PFSK-1 (cell line): ENCODE results near the gene TMEM45A.

ENCODE experiments used
- POLR2AphosphoS5 ChIP-seq: IDR thresholded peaks from 2 replicates; pipeline ENCODE4 v1.6.1; 2012; ENCODE audit warnings: low read depth, mild to moderate bottlenecking, control low read depth, low read length, moderate library complexity
- SIN3A ChIP-seq: IDR thresholded peaks from 2 replicates; pipeline ENCODE4 v1.6.1; 2012; ENCODE audit warnings: mild to moderate bottlenecking, low read length, moderate library complexity, borderline replicate concordance; ENCODE audit not compliant: insufficient read depth
- TAF1 ChIP-seq: IDR thresholded peaks from 2 replicates; pipeline ENCODE4 v1.6.1; 2012; ENCODE audit warnings: low read length, control low read depth, borderline replicate concordance; ENCODE audit not compliant: insufficient read depth
- TF ChIP-seq, protein P1 (sequence below), 2 experiments: IDR thresholded peaks; 2 replicates each; pipeline versions ENCODE4 v1.6.1 to v1.8.0; 2011 to 2012; ENCODE audit warnings: low read depth in 2 of 2, low read length in 2 of 2, control low read depth in 1 of 2, inconsistent platforms in 1 of 2, mild to moderate bottlenecking in 1 of 2, moderate library complexity in 1 of 2; ENCODE audit not compliant: insufficient read depth in 1 of 2

DNA sequence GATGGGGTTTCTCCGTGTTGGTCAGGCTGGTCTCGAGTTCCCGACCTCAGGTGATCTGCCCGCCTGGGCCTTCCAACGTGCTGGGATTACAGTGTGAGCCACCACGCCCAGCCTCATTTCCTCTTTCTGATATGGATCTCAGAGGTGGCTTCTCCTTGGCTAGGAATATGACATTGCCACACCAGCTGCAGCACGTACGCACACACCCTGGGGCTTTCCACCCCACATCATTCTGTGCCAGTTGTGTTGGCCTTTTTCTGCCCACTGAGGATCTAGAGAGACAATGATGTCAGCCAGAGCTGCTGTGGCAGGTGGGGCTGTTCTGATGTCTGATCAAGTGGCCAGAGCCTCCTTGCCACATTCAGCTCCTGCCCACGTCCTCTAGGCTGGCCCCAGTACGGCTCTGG lies 29.0 kb downstream of the TMEM45A start:
- TF ChIP-seq POLR2AphosphoS5 (no peak), TAF1 (no peak), SIN3A (no peak)
- TF ChIP-seq, protein P1, sequence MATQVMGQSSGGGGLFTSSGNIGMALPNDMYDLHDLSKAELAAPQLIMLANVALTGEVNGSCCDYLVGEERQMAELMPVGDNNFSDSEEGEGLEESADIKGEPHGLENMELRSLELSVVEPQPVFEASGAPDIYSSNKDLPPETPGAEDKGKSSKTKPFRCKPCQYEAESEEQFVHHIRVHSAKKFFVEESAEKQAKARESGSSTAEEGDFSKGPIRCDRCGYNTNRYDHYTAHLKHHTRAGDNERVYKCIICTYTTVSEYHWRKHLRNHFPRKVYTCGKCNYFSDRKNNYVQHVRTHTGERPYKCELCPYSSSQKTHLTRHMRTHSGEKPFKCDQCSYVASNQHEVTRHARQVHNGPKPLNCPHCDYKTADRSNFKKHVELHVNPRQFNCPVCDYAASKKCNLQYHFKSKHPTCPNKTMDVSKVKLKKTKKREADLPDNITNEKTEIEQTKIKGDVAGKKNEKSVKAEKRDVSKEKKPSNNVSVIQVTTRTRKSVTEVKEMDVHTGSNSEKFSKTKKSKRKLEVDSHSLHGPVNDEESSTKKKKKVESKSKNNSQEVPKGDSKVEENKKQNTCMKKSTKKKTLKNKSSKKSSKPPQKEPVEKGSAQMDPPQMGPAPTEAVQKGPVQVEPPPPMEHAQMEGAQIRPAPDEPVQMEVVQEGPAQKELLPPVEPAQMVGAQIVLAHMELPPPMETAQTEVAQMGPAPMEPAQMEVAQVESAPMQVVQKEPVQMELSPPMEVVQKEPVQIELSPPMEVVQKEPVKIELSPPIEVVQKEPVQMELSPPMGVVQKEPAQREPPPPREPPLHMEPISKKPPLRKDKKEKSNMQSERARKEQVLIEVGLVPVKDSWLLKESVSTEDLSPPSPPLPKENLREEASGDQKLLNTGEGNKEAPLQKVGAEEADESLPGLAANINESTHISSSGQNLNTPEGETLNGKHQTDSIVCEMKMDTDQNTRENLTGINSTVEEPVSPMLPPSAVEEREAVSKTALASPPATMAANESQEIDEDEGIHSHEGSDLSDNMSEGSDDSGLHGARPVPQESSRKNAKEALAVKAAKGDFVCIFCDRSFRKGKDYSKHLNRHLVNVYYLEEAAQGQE (IDR thresholded peaks at IDR 0.05; ENCODE audit: insufficient read depth in 1 of 2, low read depth in 2 of 2, low read length in 2 of 2), result no peak
